Hepatocyte (in vitro differentiated cells): ENCODE results near the gene TRIM6. TPM values are rescaled to one million over a fixed set of nuclear protein-coding genes. Genes with fewer than 3 reads are reported as not detected.

Experiments
- DNase-seq: peaks from one replicate; pipeline ENCODE4 v3.0.0-alpha.2; 2016; ENCODE audit warnings: low spot score
- H2AFZ ChIP-seq: fragments of 200-600 bp; sonication (generic); 2 replicates; pipeline ENCODE4 v1.6.0; 2016; ENCODE audit warnings: antibody characterized with exemption, mild to moderate bottlenecking
- H3K27ac ChIP-seq: fragments of 200-600 bp; sonication (generic); 2 replicates; pipeline ENCODE4 v1.5.1; 2016; ENCODE audit warnings: mild to moderate bottlenecking
- H3K27me3 ChIP-seq: fragments of 200-600 bp; sonication (generic); 2 replicates; pipeline ENCODE4 v1.6.1; 2016
- H3K36me3 ChIP-seq: fragments of 200-600 bp; sonication (generic); replicated peaks from 2 replicates; pipeline ENCODE4 v1.5.1; 2016; ENCODE audit warnings: low read depth; ENCODE audit not compliant: insufficient read depth
- H3K4me1 ChIP-seq: fragments of 200-600 bp; sonication (generic); 2 replicates; pipeline ENCODE4 v1.5.1; 2016; ENCODE audit warnings: mild to moderate bottlenecking, moderate library complexity; ENCODE audit not compliant: insufficient read depth
- H3K4me2 ChIP-seq: fragments of 200-600 bp; sonication (generic); 2 replicates; pipeline ENCODE4 v1.6.0; 2016
- H3K4me3 ChIP-seq: fragments of 200-600 bp; sonication (generic); 2 replicates; pipeline ENCODE4 v1.5.1; 2016; ENCODE audit warnings: mild to moderate bottlenecking
- H3K79me2 ChIP-seq: fragments of 200-600 bp; sonication (generic); 2 replicates; pipeline ENCODE4 v1.6.0; 2017; ENCODE audit warnings: mild to moderate bottlenecking
- H3K9me2 ChIP-seq: fragments of 200-600 bp; sonication (generic); replicated peaks from 2 replicates; pipeline ENCODE4 v1.6.0; 2017; ENCODE audit warnings: mild to moderate bottlenecking; ENCODE audit not compliant: insufficient read depth
- H3K9me3 ChIP-seq: fragments of 200-600 bp; sonication (generic); 2 replicates; pipeline ENCODE4 v1.5.1; 2016; ENCODE audit warnings: low read depth, mild to moderate bottlenecking
- H4K20me1 ChIP-seq: fragments of 200-600 bp; sonication (generic); 2 replicates; pipeline ENCODE4 v1.6.0; 2016; ENCODE audit warnings: mild to moderate bottlenecking; ENCODE audit not compliant: insufficient read depth, poor library complexity, severe bottlenecking
- EZH2 ChIP-seq: fragments of 200-600 bp; sonication (generic); IDR thresholded peaks from 2 replicates; pipeline ENCODE4 v1.6.1; 2016; ENCODE audit warnings: antibody characterized with exemption, mild to moderate bottlenecking, borderline replicate concordance
- EZH2phosphoT487 ChIP-seq: fragments of 200-600 bp; sonication (generic); IDR thresholded peaks from one replicate; pipeline ENCODE4 v1.6.1; 2018; ENCODE audit warnings: antibody characterized with exemption, mild to moderate bottlenecking, low read depth, moderate library complexity; ENCODE audit not compliant: unreplicated experiment, severe bottlenecking
- WGBS: methylation state at CpG from one replicate; pipeline ENCODE4 v1.1.6; 2016; ENCODE audit warnings: low lambda C conversion rate; ENCODE audit errors: missing lambda C conversion rate; 5-methylcytosine and 5-hydroxymethylcytosine counted together
- polyA plus RNA-seq: library from polyadenylated mRNA; unstranded; fragments of >200 nt; fragmentation: Nextera tagmentation; extraction: Ambion mirVana; gene quantifications from 2 replicates; pipeline ENCODE4 v1.2.1, GENCODE V29; 2016
- total RNA-seq: library from RNA; depleted of rRNA; stranded (reverse); fragments of >200 nt; gene quantifications from 2 replicates; pipeline ENCODE4 v1.2.3, GENCODE V29; 2014
- TF ChIP-seq, protein P1 (sequence below): fragments of 200-600 bp; sonication (generic); IDR thresholded peaks from 2 replicates; pipeline ENCODE4 v1.5.1; 2016; ENCODE audit warnings: antibody characterized with exemption, mild to moderate bottlenecking; ENCODE audit not compliant: poor library complexity

TRIM6 gene
- total and polyA plus RNA-seq, 2 experiments from 2014 or later = 4.3 to 10.7 TPM

DNA sequence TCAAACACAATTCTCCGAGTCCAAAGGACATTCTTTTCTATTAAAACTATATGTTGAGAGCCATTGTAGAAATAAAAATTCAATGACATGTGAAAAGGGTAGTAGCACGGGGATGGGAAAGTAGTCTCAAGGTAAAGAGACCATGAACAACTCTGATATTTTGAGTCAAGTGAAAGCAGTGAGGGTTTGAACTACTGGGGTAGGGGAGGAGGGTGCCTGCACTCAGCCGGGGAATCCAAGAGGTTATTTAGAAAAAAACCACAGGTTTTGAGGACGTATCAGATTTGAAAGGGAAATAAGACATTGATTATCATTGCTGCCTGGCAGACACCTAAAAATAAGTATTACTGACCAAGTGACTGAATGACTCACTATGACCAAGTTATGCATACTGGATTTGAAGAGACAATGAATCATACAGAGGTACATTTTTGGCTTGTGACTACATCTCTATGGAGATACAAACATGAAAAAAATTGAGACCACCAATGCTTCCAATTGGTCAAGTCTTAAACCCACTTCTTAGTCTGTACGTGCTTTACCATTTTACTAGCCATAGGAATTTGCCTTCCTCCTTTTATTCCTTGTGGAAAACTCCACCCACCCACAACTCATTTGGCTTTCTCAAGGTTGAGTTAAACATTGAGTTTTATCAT lies 45.9 kb upstream of the TRIM6 start:
- DNase-seq = no peak
- Histone ChIP-seq H2AFZ (no peak overlapping the region), H3K4me1 (no peaks in the 10 kb centered on the region), H3K4me3 (no peak overlapping the region), H3K36me3 (no peaks in the 10 kb centered on the region), H3K9me2 (no peaks in the 10 kb centered on the region), H3K27me3 (no peaks in the 10 kb centered on the region), H4K20me1 (no peaks in the 10 kb centered on the region), H3K9me3 (no peaks in the 10 kb centered on the region), H3K27ac (no peak overlapping the region), H3K79me2 (no peaks in the 10 kb centered on the region), H3K4me2 (no peak overlapping the region)
- WGBS = 74% methylated on average over 5 of the region's 5 CpGs
- TF ChIP-seq, protein P1, sequence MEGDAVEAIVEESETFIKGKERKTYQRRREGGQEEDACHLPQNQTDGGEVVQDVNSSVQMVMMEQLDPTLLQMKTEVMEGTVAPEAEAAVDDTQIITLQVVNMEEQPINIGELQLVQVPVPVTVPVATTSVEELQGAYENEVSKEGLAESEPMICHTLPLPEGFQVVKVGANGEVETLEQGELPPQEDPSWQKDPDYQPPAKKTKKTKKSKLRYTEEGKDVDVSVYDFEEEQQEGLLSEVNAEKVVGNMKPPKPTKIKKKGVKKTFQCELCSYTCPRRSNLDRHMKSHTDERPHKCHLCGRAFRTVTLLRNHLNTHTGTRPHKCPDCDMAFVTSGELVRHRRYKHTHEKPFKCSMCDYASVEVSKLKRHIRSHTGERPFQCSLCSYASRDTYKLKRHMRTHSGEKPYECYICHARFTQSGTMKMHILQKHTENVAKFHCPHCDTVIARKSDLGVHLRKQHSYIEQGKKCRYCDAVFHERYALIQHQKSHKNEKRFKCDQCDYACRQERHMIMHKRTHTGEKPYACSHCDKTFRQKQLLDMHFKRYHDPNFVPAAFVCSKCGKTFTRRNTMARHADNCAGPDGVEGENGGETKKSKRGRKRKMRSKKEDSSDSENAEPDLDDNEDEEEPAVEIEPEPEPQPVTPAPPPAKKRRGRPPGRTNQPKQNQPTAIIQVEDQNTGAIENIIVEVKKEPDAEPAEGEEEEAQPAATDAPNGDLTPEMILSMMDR = no peak
- TF ChIP-seq EZH2phosphoT487 (no peak), EZH2 (no peak)

DNA sequence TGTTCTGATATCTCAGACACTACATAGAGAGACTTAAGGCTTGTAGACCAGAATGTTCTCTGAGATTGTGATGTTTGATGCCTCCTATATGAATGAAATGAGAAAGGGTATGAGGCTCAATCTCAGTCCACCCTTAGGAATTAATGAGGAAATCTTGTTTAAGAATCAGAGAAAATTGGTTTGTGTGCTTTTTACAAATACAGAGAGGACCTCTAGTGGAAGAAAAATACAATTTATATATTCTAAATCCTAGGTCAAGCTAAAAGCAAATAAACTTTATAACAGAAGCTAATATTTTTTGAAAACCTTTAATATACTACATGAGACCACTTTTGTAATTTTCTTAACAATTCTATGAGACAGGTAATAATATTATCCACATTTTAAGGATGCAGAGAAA lies 43.1 kb upstream of the TRIM6 start:
- H2AFZ ChIP-seq = no peak overlapping the region
- DNase-seq = no peak
- no peaks in the 10 kb centered on the region for H3K4me1 ChIP-seq
- H3K4me2 ChIP-seq = no peak overlapping the region
- H3K36me3 ChIP-seq = no peaks in the 10 kb centered on the region
- H3K79me2 ChIP-seq = no peaks in the 10 kb centered on the region
- H3K4me3 ChIP-seq = no peak overlapping the region
- H3K27ac ChIP-seq = no peak overlapping the region
- H3K9me2 ChIP-seq = no peaks in the 10 kb centered on the region
- no peaks in the 10 kb centered on the region for H4K20me1 ChIP-seq
- H3K9me3 ChIP-seq = no peaks in the 10 kb centered on the region
- peaks cover 5% of the 10 kb centered on the region for H3K27me3 ChIP-seq
- TF ChIP-seq, protein P1 = peak; percentile 29
- TF ChIP-seq EZH2 (no peak), EZH2phosphoT487 (no peak)

DNA sequence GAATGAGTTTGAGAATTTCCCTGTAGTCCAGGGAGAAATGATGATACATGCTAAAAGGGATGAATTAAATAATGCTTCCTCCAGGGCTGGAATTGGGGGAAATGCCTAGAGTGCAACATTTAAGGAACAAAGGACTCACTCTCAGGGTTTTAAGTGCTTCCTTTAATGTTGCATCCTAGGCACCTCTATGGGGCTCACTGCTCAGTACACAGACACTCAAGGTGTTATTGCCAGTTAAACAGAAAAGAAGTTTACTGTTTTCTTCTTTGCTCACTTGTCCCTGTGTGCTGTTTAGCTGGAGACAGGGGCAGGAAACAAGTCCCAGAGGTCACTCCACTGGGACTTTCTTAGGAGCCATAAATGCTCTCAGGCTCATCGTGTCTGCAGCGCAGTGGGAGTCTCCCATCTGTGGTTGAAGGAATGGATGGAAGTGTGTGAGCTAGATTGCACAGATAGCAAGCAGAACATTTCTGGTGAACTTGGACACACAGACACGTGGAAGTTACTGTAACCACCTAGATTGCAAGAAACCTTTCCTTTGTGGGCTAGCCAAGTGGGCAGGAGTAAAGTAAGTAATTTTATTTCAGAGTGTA lies 39.7 kb upstream of the TRIM6 start:
- no peaks in the 10 kb centered on the region for H4K20me1 ChIP-seq
- H3K4me1 ChIP-seq = no peaks in the 10 kb centered on the region
- H3K9me2 ChIP-seq = no peaks in the 10 kb centered on the region
- no peak overlapping the region for H3K27ac ChIP-seq
- H3K27me3 ChIP-seq = peaks cover 5% of the 10 kb centered on the region
- no peaks in the 10 kb centered on the region for H3K9me3 ChIP-seq
- H2AFZ ChIP-seq = no peak overlapping the region
- H3K4me2 ChIP-seq = no peak overlapping the region
- TF ChIP-seq EZH2 (no peak), EZH2phosphoT487 (no peak)
- TF ChIP-seq, protein P1 = no peak
- 66% methylated on average over 3 of the region's 3 CpGs for WGBS
- no peaks in the 10 kb centered on the region for H3K36me3 ChIP-seq
- no peak for DNase-seq
- no peak overlapping the region for H3K4me3 ChIP-seq
- H3K79me2 ChIP-seq = no peaks in the 10 kb centered on the region

DNA sequence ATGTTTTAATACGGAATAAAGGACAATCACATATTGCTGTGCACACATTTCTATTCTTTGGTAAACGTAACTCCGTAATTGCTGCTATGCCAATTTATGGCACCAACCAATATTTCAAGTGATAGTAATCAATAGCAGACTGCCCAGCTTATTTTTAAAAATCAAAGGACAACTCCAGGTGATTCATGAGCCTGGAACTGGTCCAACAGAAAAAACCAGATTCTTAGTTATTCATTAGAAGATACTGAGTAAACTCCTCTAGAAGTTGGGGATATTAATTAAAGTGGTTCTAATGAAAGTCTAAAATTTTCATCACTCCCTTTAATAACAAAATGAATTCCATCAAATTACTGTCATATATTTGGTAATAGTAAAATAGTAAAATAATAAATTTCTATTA lies 38.7 kb upstream of the TRIM6 start:
- Histone ChIP-seq H3K4me3 (no peak overlapping the region), H4K20me1 (no peaks in the 10 kb centered on the region), H3K27me3 (peaks cover 5% of the 10 kb centered on the region), H3K9me3 (no peaks in the 10 kb centered on the region), H3K27ac (no peak overlapping the region), H3K4me1 (no peaks in the 10 kb centered on the region), H3K36me3 (no peaks in the 10 kb centered on the region), H2AFZ (no peak overlapping the region), H3K4me2 (no peak overlapping the region), H3K9me2 (no peaks in the 10 kb centered on the region), H3K79me2 (no peaks in the 10 kb centered on the region)
- no peak for DNase-seq
- no peak for TF ChIP-seq EZH2
- TF ChIP-seq, protein P1 = no peak
- TF ChIP-seq EZH2phosphoT487 = no peak
- 57% methylated on average over 3 of the region's 3 CpGs for WGBS
